Hippocampal formation (tissue), 2 donors: Measurements from ENCODE around the gene GGT6.

Experiments used
- DNase-seq, 2 donors: peaks; one replicate each; lab custom pipeline; 2025; lab: John Stamatoyannopoulos, UW

The GGT6 gene

DNA sequence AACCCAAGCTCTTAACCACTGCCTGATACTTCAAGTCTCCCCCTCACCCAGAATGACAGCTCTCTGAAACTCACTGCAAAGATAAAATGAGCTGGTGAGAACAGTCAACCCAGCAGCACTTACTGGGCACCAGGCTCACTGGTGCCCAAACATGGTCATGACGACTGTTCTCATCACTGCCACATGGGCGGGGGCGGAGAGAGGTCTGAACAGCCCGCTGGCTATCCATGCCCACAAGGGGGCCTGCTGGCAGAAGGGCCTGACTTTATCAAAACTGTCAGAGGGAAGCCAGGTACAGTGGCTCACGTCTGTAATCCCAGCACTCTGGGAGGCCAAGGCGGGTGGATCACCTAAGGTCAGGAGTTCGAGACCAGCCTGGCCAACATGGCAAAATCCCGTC is 9.2 kb downstream of the GGT6 start:
- no peak for DNase-seq

DNA sequence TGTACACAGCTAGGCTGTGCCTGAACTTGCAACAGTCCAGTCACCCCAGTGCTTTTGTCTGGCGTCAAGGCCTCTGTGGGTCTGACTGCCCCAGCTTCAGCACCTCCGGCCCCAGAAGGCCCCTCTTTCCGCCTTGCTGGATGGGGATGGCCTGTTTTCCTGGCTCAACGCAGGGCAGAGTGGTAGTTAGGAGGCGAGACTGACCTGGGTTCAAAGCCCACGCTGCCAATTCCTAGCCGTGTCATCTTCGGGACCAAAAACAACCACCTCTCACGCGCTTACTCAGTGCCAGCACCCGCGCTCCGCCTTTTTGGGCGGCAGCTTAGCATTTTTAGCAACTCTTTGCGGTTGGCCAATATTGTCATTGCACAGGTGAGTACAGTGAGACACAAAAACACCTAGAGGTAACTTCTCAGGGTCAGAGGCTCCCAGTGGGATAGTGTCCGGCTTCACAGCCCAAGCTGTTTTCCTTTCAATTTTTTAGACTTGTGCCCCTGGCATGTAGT is 9.8 kb downstream of the GGT6 start:
- DNase-seq, result no peak

DNA sequence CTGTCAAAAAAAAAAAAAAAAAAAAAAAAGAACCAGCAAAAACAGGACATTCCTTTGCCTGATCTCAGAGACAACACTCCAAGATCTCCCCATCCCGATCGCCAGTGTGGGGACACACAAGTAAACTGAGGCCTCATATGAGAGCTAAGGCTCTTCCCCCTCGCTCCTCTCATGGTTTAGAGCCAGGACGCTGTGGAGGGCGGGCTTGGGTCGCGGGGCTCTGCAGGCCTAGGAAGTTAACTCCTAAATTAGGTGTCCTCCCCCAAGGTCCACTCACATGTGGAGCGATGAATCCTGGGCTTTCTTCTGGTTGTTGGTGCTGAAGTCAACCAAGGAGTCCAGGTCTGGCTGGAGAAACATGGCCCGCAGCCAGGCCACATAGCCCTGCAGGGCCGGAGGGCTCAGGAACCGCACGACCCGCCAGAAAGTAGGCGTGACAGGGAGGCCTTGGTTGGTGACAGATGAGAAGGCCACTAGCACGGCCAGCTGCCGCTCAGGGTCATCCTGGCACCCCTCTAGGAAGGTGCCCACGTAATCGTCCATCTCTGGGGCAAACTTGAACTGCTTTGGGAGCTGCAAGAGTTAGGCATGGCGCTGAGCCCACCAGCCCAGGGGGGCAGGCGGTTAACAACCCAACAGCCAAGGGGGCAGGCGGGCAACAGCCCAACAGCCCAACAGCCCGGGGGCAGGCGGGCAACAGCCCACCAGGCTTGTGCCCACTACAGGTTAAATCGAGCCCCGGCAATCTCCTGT is 10.4 kb downstream of the GGT6 start:
- DNase-seq, result no peak

DNA sequence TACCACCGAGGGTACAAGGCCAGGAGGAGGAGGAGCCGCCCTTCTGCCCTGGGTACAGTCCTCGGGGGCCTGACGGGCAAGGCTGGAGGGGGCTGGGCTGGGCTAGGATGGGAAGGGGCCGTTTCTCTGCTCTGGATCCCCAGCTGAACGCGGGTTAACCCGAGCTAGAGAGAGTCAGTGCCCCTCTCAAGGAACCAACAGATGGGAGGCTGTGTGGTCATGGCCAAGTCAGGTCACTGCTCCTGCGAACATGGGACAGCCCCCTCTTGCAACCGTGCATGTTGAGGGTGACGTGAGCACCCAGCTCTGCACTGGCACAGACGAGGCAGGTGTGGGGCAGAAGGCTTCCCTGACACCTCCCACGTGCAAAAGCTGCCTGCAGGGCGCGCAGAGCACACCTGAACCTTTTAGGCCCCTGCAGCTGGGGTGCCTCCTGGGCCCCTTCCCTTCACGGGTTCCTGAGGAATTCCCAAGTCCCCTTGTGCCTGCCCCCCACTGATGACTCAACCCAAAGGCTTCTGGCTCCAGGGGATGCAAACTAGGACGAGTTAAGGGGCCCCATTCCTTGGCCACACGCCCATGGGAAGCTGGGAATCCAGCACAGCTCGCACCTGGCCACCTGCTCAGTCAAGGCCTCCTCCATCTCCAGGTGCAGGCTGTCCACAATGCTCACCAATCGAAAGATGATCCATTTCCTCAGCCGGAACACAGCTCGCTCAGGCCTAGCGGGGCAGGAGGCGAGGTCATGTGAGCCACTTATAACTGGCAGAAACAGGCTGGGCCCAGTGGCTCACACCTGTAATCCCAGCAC is 11.5 kb downstream of the GGT6 start:
- no peak for DNase-seq

DNA sequence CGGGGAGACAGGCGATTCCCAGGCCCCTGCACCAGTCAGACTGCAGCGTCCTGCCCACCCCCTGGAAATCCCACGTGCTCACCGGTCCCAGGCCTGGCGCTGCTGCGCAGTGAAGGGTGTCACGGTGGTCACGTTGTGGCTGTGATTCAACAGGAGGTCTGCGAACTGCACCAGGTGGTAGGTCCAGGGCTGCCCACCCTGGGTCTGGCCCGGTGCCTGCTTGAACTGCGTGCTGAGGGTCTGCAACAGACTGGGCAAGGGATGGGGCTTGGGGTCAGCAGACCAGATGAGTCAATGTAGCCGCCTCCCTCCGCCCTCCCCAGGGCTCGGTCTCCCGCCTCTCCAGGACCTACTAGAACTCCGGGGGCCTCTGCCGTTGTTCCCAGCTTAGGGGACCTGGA is 12.3 kb downstream of the GGT6 start:
- no peak for DNase-seq

DNA sequence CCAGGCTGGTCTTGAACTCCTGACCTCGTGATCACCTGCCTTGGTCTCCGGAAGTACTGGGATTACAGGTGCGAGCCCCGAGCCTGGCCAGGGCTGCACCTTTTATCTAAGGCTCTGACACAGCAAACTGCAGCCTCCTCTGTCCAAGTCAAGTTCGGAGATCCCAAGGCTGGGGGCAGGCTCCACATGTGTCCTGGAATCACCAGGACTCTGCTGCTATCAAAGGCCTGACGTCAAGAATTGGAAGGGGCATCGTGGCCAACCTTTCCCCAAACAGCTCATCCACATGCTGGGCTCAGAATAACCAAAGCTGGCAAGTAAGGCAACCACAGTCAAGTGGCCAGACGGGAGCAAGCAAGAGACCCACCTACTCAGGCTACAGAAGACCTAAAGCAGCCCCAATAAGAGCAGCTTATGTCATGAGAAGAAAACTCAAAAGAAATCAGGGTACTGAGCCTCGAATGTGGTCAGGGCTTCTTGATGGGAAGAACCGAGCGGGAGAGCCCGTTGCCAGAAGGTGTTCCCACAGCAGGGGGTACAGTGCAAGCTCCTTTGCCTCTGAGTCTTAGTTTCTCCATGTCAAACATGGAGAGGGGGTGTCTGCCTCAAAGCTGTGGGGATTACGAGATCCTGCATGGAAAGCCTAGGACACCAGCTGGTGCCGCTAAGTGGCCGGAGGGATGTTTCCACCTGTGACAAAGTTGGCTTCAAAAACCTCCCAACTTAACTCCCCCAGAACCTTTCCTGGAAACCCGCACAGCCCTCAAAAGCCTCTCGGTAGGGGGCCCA is 13.1 kb downstream of the GGT6 start:
- no peak for DNase-seq

DNA sequence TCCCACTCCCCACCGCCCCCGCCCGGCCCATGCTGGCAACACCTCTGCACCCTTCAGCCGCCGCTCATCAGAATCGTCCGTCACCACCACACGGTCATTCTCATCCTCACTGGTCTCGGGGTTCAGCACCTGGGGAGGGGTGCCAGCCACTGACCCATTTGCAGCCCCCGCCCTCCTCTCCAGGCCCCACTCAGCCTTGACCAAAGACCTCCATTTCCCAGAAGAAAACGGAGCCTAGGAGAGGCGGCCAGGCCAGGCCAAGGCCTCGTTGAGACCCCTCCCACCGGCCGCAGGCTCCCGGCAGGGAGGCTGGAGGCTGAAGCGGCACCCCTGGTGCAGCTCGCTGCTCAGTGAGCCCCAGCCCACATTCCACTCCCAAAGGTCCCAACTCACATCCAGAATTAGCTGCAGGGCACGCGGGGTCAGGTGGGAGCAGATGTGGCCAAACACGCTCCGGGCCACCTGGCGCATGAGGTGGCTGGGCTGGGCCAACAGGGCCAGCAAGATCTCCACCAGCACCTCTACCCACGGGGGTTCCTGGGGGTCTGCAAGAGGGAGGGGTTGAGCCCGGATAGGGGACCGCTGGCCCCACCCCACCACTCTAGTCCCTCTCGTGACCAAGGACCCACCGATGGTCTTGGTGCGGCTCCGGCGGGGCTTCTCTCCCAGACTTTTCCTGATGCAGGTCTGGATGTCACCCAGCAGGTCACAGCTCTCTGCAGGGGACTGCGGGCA is 15.0 kb downstream of the GGT6 start:
- DNase-seq, result no peak

DNA sequence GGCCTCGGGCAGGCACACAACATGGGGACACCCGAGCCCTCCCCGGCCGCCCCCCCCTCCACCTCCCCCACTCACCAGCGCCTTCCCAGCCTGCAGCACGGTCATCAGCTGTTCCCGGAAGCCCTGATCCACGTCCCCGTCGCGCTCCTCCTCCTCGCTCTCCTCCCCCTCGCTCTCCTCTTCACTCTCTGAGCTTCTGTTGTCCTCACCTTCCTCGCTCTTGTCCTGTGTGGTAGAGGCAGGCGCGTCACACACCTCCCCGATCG is 15.5 kb downstream of the GGT6 start:
- no peak for DNase-seq

DNA sequence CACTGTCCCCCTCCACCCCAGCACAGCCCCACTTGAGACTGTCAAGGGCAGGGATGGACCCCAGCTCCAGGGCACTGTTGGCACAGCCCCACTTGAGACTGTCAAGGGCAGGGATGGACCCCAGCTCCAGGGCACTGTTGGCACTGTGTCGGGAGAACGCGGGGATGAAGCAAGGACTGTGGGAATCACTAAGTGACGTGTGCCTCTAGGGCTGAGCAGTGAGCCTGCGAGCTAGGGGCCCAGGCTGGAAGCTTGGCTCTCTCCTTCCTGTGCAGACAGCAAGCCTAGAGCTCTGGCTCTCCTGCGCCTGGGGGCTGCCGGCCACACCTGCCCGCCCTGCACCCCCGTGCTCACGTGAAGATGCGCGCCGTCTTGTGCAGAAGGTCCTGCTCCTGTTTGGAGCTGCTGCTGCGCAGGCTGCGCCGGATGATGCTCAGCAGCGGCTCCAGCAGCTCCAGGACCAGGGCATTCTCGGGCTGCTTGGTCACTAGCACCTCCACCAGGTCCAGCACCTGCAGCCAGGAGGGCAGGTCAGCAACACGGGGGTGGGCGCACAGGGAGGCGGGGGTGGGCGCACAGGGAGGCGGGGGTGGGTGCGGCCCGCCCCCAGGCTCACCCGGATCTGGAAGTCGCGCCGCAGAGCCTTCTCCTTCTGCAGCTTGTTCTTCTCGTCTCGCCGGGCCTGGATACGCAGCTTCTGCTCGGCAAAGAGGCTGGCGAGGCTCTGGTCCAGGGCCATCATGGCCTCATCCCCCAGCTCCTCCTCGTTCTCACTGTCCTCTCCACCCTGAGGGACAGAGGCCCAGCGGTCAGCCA is 16.0 kb downstream of the GGT6 start:
- DNase-seq, result no peak

DNA sequence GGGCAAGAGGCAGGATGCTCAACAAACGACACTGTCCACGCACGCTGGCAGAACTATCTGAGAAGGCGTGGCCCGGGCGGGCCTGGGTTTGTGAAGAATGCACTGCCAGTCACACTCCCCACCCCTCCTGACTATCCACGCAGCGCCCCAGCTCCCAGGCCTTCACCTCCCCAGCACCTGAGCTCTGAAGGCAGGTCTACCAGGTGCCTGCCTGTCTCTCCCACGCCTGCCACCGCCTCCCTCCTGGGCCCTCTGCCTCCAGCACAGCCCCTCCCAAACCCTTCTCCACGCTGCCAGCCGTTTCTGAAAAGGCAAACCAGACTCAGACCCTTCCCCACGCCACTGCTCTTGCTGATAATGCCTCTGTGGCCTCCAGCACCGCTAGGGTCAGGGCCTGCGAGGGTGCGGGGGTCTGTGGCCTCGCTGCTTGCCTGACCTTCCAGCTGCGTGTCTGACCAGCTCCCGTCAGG is 16.8 kb downstream of the GGT6 start:
- no peak for DNase-seq

DNA sequence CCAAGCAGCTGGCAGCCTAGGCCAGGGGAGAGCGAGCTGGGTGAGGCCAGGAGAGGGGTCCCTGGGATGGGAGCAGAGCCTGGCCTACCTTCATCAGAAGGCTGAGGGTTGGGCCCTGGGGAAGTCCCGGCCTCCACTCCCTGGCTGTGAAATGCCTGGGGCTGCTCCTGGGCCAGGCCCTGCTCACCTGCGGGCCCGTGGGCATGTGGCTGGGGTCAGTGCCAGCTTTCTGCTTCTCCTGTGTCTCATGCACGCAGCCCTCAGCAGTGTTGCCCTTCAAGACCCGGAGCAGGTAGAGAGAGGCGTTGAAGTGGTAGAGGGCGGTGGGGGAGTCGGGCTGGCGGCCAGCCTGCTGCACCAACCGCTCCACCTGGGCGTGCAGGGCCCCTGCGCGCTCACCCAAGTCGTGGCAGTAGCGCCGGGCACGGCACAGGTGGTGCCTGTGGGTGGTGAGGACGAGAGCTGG is 17.6 kb downstream of the GGT6 start:
- DNase-seq, result no peak

DNA sequence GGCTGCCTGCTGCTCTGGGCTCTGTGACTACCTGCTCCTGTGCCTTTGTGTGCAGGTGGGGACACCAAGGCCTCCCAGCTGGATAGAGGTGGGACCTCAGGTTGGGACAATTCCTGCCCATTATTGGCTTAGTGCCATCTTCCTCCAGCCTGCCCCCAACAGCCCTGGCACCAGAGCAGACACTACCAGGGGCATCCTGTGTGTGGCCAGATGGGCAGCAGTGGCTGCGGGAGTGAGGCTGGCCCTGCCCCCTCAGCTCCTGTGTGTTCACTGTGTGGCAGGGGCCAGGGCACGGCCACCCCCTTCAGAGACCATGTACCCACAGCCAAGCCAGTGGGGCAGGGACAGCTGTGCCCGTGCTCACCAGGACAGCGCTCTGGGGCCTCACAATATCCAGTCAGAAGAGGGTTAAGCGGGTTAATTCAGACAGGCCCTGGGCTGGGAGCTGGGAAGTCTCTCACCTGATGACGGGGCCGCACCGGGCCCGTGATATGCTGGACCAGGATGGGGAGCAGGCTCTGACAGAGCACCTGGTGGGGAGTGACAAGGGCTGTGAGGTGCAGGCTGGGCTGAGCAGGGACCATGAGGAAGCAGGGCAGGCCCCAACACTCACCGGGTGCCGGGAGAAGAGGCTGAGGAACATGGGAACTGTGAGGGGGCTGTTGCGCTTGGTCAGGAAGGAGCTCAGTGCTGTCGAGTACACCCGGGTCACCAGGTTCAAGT is 18.2 kb downstream of the GGT6 start:
- DNase-seq, result no peak

DNA sequence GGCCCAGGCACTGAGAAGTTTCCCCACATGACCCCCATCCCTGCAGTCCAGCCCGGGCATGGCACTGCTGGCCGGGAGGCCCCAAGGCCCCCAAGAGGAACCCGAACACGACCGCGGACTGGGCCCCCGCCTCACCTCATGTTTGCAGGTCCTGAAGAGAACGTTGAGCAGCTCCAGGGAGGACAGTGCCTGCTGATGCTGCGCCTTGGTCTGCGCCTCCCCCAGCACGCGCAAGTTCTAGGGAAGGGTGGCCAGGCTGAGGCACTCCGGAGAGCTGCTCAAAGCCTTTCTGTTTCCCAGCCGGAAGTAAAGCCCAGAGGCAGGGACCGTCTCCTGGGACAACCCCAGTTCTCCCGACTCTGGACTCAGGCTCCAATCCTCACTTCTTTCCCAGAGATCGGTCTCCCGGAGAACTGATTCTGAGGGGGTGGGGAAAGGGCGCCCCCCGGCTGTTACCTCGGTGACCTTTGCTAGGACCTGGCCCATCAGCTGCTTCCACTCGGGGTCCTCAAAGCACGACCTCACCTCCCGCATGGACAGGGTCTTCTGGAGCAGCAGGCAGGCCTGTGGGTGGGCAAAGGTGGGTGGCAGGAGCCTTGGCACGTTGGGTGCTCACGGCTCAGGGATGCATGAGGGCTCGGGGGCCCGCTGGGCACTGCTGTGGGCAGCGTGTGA is 18.9 kb downstream of the GGT6 start:
- no peak for DNase-seq

DNA sequence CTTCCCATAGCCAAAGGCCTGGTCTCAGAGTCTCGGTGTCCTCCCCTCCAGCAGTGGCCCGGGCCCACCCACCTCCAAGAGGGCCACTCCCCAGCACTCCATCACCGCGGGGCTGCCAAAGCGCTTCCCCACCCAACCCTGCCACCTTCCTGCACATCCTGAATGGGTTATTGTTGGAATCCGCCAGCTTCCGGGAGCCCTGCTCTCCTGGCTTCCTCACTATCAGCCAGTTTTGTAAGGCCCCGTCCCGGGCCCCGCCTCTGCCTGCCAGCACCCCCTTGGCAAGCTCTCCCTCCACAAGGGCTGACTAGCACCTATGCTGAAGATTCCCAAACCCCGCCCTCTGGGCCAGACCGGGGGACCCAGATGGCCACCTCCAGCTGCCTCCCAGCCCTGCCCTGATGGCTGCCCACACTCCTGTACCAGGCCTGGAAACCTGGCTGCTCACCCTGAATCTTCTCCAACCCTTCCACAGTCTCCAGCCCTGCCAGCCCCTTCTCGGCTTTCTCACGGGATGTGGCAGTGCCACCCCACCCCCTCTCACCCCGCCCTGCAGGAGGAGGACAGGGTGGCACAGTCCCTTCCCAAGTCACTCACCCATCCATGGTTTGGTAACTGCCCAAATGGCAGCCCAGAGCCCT is 19.6 kb downstream of the GGT6 start:
- DNase-seq, result no peak

DNA sequence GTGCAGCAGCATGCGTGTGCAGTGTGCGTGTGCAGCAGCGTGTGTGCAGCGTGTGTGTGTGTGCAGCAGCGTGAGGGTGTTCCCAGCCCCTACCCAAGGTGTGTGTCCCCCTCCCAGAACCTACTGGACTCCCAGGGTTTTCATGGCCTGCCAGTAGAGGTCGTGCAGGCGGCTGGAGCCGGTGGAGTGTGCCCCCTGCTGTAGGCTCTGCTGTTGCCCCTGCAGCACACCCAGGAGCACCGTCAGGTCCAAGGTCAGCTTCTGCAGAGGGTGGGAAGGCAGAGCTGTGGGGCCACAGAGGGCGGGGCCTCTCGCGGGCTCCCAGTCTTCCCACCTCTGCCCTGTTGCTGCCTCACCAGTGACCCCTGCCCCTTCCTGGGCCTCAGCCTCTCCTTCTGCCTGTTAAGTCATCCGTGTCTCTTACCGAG is 20.1 kb downstream of the GGT6 start:
- no peak for DNase-seq

DNA sequence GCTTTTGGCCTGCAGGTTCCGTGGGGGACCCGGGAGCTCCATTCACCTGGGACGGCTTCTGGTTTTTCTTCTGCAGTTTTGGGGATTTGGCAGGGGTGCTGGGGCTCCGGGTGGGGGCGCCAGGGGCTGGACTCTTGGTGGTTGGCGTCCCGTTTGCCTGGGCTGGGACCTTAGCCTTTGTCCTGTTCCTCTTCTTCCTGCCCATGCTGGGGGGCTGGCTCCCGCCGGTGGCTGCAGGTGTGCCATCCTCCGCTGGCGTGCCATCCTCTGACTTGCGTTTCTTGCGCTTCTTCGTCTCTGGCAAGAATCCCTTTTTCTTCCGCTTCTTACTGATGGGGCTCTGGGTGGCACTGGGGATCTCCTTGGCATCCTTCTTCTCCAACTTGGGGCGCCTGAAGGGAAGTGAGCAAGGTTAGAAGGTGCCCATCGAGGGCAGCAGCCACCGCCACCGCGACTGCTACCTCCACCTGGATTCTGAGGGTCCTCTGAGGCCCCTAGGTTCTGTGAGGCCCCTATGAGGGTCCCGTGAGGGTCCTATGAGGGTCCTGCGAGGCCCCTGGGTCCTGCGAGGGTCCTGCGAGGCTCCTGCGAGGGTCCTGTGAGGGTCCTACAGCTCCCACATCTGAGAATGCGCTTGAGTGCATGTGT is 20.7 kb downstream of the GGT6 start:
- no peak for DNase-seq

DNA sequence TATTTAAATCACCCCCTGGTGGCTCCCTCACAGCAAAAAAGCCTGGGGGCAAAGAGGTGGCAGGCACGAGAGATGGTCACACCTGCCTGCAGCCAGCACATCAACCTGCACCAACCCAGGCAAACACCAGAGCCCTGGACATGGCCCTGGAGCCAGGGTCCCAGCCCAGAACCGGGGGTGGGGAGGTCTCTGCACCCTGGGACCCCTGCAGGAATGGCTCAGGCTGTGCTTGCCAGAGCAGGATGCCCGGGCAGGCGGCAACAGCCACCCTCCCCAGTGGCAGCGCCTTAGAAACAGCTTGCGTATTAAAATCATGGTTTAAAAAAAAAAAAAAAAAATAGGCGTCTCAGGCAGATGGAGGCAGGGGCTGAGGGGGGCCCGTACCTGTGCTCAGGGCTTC is 21.4 kb downstream of the GGT6 start:
- DNase-seq, result no peak

DNA sequence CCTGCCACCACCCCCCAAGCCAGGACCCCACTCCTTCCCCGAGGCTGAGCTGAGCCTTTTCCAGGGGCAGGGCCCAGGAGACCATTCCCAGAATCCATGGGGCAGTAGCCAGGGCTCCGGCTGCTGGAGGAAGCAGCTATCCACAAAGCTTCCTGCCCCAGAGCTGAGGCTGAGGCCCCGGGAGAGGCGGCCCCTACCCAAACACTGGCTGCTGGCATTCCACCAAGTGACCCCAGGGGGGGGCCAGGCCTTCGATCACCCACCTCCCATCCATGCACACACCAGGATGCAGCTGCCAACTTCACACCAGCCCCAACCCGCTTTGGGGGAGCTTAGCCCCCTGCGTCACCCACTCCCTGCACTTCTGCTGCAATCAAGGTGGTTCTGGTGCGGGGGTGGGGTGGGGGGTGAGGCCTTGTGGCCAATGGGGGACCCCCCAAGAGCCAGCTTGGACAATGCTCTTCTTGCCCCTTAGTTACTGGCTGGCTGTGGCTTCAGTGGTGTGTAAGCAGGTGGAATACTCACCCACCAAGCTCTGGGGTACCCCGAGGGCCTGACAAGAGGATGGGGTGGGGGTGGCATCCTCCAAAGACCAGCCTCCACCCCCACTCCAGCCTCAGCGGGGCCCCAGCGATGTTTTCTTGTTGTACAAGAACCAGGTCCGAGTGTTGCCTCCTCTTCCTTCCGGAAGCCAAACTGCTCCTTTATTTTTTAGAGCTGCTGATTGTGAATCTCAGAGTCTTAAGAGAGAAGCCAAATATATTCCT is 22.0 kb downstream of the GGT6 start:
- DNase-seq, result no peak
